DMS 273 (cell line): Measurements from ENCODE around the gene SLC6A8.
A peak's percentile ranks its signal among the peaks of the same experiment; 100 is the strongest.

Experiments used
- DNase-seq: peaks from one replicate; lab custom pipeline; 2025; ENCODE audit not compliant: unreplicated experiment; lab: John Stamatoyannopoulos, UW

SLC6A8 gene

GRCh38 chrX:153705403-153706060, 17.8 kb downstream of the SLC6A8 start:
- DNase-seq, result peak; percentile 66

DNA sequence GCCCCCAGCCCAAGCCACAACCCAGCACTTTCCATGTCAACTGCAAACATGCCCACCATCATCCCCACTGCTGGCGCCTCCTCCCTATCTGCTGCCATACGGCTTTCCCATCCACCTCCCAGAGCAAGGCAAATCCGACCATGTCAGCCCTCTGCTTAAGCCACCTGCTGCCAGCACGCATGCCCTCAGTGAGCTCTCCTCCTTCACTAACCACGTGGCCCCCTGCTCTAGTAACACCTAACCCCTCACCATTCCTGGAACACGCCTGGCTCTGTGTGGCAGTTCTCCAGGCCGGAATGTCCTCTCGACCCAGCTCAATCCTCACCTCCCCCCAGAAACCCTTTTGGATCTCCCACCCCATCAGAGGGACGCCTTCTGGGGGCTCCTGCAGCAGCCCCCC, 19.1 kb downstream of the SLC6A8 start:
- no peak for DNase-seq

DNA sequence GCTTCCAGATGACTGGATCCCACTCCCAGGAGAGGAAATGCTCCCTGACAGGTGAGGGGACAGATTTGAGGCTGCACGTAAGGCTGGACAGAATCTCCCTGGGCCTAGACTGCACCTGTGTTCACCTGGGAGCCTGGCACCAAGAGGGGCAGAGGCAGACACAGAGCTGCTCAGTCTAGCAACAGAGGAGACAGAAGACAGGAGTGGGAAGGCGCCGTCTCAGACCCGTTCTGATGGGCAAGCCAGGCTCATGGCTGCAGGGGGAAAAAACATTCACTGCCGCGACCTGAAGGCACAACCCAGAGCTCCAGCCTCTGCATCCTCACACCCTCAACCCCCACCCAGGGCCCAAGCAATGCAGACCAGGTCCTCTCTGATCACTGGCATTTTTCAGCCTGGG, 19.7 kb downstream of the SLC6A8 start:
- DNase-seq, result no peak

- peak; percentile 93 for DNase-seq
These were observed 20.7 kb downstream of the SLC6A8 start for GRCh38 chrX:153708415-153708814.

GRCh38 chrX:153709726-153710674, 22.3 kb downstream of the SLC6A8 start:
- DNase-seq, result no peak

DNA sequence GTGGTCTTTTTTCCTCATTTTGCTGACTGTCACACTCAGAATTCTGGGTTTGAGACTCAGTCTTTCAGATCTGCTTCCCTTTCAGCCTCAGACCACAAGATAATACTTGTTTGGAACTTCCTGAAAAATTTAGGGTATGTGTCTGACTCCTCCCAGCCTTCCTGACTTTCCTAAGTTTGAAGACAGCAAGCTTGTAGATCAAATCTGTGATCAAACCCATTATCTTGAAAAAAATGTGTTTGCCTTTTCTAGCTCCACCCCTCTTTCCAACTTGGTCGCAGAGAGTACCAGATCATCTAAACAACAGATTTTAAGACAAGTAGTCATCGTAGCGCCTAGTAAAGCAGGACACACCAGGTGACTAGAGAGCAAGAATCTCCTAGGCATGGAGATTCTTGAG, 26.5 kb downstream of the SLC6A8 start:
- no peak for DNase-seq

- no peak for DNase-seq
These were observed 29.7 kb downstream of the SLC6A8 start for GRCh38 chrX:153717445-153717844.

GRCh38 chrX:153719238-153719637, 31.5 kb downstream of the SLC6A8 start:
- no peak for DNase-seq

DNA sequence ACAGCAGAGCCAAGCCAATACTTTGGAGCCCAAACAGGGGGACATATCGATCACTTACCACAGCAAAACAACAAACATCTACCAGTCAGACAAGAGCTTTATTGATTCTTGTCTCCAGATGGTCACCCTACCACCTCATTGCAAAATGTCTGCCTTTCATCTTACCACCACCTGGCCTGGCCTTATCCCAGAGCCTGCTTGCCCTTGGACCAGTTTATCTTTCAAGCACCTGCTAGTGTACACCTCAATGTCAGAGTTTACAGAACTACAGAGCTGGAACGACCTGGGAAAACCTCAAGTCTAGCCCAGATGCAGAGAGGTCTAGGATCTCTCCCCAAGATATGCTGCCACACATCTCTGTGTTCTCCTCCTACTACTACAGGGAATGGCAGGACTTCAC, 32.0 kb downstream of the SLC6A8 start:
- DNase-seq, result no peak

- DNase-seq, result no peak
These were observed 35.1 kb downstream of the SLC6A8 start for GRCh38 chrX:153722704-153723350.

- peak; percentile 82 for DNase-seq
These were observed 35.9 kb downstream of the SLC6A8 start for GRCh38 chrX:153723351-153724251.

DNA sequence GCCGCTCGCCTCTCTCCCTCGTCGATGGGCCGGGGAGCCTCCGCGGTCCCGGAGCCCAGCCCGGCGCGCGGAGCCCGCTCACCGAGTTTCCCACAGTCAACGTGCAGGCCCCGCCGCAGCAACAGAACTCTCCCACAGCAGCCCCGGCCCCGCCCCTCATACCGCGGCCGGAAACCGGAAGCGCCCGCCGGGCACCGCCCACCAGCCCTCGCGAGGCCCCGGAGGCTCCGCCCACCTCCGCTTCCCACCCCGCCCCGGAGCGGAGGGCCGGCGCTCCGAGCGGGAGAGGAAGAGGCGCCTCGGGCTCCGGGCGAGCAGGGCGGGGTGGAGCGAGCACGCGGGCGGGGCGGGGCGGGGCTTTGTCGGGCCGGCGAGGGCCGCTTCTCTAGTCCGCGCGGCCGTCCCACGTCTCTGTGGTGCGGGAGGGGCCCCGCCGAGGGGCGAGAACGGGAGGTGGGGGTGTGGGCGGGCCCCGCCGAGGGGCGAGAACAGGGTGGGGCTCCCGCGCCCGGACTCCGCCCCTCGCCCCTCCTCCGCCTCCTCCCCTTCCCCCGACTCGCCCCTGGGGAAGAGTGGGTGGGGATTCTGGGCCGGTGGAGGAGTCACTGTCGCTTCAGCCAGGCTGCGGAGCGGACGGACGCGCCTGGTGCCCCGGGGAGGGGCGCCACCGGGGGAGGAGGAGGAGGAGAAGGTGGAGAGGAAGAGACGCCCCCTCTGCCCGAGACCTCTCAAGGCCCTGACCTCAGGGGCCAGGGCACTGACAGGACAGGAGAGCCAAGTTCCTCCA, 36.7 kb downstream of the SLC6A8 start, which contains the start of the genes ABCD1 and BCAP31:
Gene ABCD1 (plus strand): TSS at position 605 of the 787 bp plus-strand sequence. CDS start 411 bp downstream, outside the sequence.
Gene BCAP31 (minus strand): TSS at position 136 of the 787 bp plus-strand sequence. CDS start 1,143 bp downstream, outside the sequence.
- peak; percentile 98 for DNase-seq

- DNase-seq, result peak; percentile 55
These were observed 37.5 kb downstream of the SLC6A8 start for GRCh38 chrX:153725039-153725831.

DNA sequence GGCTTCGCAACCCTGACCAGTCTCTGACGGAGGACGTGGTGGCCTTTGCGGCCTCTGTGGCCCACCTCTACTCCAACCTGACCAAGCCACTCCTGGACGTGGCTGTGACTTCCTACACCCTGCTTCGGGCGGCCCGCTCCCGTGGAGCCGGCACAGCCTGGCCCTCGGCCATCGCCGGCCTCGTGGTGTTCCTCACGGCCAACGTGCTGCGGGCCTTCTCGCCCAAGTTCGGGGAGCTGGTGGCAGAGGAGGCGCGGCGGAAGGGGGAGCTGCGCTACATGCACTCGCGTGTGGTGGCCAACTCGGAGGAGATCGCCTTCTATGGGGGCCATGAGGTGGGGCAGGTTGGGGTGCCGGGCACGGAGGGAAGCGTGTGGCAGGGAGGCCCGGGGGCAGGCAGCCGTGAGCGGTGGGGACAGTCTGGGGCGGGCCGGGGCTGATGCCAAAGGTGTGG, 38.1 kb downstream of the SLC6A8 start:
- DNase-seq, result no peak

DNA sequence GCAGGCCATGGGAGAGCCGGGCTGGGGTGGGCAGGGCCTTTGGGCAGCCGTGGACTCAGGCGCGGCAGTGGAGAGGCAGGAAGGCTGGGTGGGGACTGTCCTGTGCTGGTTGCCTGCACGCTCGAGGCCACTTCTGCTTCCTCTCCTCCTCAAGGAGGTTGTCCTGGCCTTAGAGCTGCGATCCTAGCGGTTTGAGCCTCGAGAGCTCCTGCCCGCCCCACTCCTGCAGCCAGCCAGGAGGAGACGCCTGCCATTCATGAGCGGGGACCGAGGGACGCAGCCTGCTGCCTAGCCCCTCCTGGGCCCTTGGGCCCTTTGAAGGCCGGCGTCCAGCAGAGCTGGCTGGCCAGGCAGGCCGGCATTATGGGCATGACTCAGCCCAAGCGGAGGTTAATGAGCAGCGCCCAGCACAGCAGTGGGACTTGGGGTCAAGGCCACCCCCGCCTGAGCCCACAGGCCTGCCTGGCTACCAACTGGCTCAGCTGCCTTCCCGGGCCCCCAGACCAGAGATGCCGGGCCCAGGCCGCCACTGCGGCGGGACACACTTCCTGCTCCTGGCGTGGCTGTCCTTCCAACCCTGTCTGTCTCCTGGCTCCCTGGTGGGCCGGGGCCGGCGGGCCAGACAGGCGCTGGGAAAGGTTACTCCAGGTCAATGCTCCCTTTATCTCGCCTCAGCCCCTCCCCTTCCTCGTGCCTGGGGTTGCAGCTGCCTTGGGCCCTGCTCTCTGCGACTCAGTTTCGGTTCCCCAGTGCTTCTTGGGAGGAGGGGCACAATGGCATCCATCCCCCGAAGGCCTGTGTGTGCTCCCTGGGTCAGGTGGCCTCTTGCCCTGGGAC, 38.8 kb downstream of the SLC6A8 start:
- DNase-seq, result peak; percentile 76

GRCh38 chrX:153727123-153727931, 39.6 kb downstream of the SLC6A8 start:
- peak; percentile 71 for DNase-seq

- no peak for DNase-seq
These were observed 40.4 kb downstream of the SLC6A8 start for GRCh38 chrX:153728095-153728494.
